CD4-positive, alpha-beta T cell treated with Interleukin-15 for 4 hours (primary cell): ENCODE measurements around the gene TXNDC17.
"Not testable (repeated sequence)": the region's sequence is repeated elsewhere in the genome, so short reads cannot be mapped to it uniquely, and the experiment has no call there.

Source experiments
- DNase-seq: peaks from one replicate; pipeline ENCODE4 v3.0.0-alpha.2; 2020; ENCODE audit warnings: low spot score

Gene TXNDC17

GRCh38 chr17:6684460-6684783, 43.6 kb downstream of the TXNDC17 start:
- no peak for DNase-seq

DNA sequence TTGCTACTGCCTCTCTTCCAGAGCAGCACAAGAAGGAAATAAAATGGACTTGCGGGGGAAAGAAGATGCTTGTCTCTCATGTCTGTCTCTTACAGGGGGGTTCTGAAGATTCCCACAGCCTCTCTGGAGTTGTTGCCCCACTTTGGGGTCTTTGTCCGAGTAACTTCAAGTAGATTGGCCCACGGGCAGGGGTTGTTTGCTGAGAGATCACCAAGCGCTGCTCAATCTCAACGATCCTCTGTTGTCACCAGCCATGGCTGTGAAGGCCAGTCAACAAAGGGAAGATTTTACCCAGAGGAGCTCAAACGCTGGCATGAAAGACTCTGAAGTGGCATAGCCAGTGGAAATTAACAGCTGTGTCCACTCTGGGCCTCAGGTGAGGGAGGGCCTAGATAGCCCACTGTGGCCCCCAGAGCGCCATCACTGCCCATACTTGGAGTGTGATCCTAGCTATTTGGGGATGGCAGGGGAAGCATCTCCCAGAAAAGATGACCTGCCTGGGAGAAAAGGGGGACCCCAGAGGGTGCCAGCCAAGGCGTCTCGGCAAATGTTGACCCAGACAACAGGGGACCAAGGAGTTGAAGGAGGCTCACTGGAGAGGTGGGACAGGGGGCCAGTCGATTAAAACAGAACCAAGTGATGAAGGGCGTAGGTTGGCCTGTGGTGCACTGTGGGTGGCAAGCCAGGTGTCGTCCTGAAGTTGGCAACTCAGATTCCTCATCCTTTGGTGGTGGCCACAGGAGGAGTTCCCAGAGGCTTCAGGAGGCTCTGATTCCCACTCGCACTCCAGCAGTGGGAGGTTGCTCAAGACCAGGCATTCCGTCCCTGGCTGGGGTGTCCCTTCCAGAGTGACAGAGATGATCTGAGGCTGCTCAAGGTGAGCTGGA, 44.3 kb downstream of the TXNDC17 start:
- DNase-seq = no peak

DNA sequence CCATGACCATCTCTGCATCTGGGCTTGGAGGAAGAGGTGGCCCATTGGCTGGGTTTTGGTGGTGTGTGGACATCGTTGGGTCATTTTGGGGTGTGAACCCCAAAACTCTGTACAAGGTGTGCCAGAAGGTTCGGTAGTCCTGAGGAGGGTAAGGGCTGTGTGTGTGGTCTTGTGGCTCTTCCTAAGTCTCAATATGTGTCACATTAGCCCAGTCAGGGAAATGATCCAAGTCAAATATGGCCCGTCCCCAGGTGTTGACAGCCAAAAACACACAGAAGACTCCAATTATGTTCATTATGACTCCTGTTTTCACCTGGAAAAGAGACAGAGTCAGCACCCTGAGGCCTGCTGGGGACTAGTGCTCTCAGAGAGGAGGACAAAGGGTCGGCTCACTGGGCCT, 45.2 kb downstream of the TXNDC17 start:
- no peak for DNase-seq

- no peak for DNase-seq
These were observed 48.1 kb downstream of the TXNDC17 start for GRCh38 chr17:6688944-6689343.

GRCh38 chr17:6690641-6691040, 49.8 kb downstream of the TXNDC17 start:
- DNase-seq = no peak

GRCh38 chr17:6691546-6691945, 50.7 kb downstream of the TXNDC17 start:
- no peak for DNase-seq

GRCh38 chr17:6691958-6692357, 51.1 kb downstream of the TXNDC17 start:
- DNase-seq = not testable (repeated sequence)
